ENCODE data around the gene A4GALT. TPM values are rescaled to one million over a fixed set of nuclear protein-coding genes. Genes with fewer than 3 reads are reported as not detected.
"Not testable (repeated sequence)": the region's sequence is repeated elsewhere in the genome, so short reads cannot be mapped to it uniquely, and the experiment has no call there.

A4GALT gene
- total RNA-seq, 1 experiment from 2014 or later, result 3.4 TPM

DNA sequence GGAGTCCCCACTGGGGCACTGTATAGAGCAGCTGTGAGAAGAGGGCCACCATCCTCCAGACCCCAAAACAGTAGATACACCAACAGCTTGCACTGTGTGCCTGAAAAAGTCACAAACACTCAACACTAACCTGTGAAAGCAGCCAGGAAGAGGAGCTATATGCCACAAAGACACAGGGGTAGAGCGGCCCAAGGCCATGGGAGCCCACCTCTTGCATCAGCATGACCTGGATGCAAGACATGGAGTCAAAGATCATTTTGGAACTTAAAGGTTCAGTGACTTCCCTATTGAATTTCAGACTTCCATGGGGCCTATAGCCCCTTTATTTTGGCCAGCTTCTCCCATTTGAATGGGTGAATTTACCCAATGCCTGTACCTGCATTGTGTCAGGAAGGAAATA is 41.8 kb downstream of the A4GALT start:
- Histone ChIP-seq H4K20me1 (ENCODE audit: control insufficient read depth, insufficient read depth, insufficient read length) (no peaks in the 10 kb centered on the region), H2BK120ac (ENCODE audit: low read depth, low read length, poor library complexity, severe bottlenecking) (no peak overlapping the region), H3K27ac (ENCODE audit: insufficient read length, low read depth, low read length) (no peak overlapping the region), H2AFZ (ENCODE audit: low read length) (no peak overlapping the region), H4K91ac (ENCODE audit: insufficient read length, low read depth, low read length) (no peak overlapping the region), H3K27me3 (ENCODE audit: insufficient read depth, low read length) (no peaks in the 10 kb centered on the region), H3K4me2 (ENCODE audit: insufficient read depth, insufficient read length, low read length) (no peak overlapping the region), H2AK5ac (ENCODE audit: insufficient read length, low read length) (no peak overlapping the region), H3K23me2 (ENCODE audit: insufficient read length, low read depth, low read length, poor library complexity, severe bottlenecking) (no peaks in the 10 kb centered on the region), H2BK20ac (ENCODE audit: low read depth, low read length, poor library complexity, severe bottlenecking) (no peak overlapping the region), H3K23ac (ENCODE audit: insufficient read length, low read depth, low read length) (no peak overlapping the region), H2BK15ac (ENCODE audit: low read depth, low read length) (no peak overlapping the region), H2BK12ac (ENCODE audit: insufficient read length, low read depth, low read length) (no peak overlapping the region), H3K14ac (ENCODE audit: insufficient read depth, low read length) (no peak overlapping the region), H3K4ac (ENCODE audit: low read depth, low read length) (no peak overlapping the region), H3K9ac (ENCODE audit: extremely low read depth, insufficient read length, low read length) (no peak overlapping the region), H3K79me2 (ENCODE audit: insufficient read depth, low read length) (no peaks in the 10 kb centered on the region), H4K5ac (ENCODE audit: insufficient read length, low read depth, low read length) (no peak overlapping the region), H3K18ac (ENCODE audit: insufficient read length, low read depth, low read length) (no peak overlapping the region), H3K4me1 (ENCODE audit: insufficient read depth, low read length) (no peaks in the 10 kb centered on the region), H3K9me3 (ENCODE audit: control insufficient read depth, low read depth, low read length) (no peaks in the 10 kb centered on the region), H3K79me1 (ENCODE audit: insufficient read depth, low read depth, low read length, poor library complexity, severe bottlenecking) (no peaks in the 10 kb centered on the region), H3T11ph (ENCODE audit: low read length) (no peak overlapping the region), H3K56ac (ENCODE audit: insufficient read length, low read depth, low read length) (no peak overlapping the region), H2BK5ac (ENCODE audit: insufficient read length, low read length) (no peak overlapping the region), H4K8ac (replicated peaks; ENCODE audit: insufficient read length, low read depth, low read length) (no peak overlapping the region)
- Mint-ChIP-seq H3K4me1 (peaks cover 4 to 6% of the 10 kb centered on the region in 2 experiments; a peak in 1 of 4 replicates), H3K4me3 (no peak overlapping the region), H3K9me3 (peaks cover 12 to 15% of the 10 kb centered on the region in 2 experiments), H3K27me3 (ENCODE audit: low read depth) (peaks cover 22% of the 10 kb centered on the region), H3K27ac (no peak overlapping the region), H3K36me3 (ENCODE audit: insufficient read depth in 1 of 3, low read depth in 3 of 3) (no peaks in the 10 kb centered on the region; a peak in 3 of 7 replicates)
- DNase-seq, result no peak
- TF ChIP-seq, protein P1, sequence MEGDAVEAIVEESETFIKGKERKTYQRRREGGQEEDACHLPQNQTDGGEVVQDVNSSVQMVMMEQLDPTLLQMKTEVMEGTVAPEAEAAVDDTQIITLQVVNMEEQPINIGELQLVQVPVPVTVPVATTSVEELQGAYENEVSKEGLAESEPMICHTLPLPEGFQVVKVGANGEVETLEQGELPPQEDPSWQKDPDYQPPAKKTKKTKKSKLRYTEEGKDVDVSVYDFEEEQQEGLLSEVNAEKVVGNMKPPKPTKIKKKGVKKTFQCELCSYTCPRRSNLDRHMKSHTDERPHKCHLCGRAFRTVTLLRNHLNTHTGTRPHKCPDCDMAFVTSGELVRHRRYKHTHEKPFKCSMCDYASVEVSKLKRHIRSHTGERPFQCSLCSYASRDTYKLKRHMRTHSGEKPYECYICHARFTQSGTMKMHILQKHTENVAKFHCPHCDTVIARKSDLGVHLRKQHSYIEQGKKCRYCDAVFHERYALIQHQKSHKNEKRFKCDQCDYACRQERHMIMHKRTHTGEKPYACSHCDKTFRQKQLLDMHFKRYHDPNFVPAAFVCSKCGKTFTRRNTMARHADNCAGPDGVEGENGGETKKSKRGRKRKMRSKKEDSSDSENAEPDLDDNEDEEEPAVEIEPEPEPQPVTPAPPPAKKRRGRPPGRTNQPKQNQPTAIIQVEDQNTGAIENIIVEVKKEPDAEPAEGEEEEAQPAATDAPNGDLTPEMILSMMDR (conservative IDR thresholded peaks at IDR 0.05), result no peak
- WGBS (ENCODE audit: extremely low coverage, insufficient read length, low lambda C conversion rate), result no CpG with 5 or more reads among the region's 1 CpG

DNA sequence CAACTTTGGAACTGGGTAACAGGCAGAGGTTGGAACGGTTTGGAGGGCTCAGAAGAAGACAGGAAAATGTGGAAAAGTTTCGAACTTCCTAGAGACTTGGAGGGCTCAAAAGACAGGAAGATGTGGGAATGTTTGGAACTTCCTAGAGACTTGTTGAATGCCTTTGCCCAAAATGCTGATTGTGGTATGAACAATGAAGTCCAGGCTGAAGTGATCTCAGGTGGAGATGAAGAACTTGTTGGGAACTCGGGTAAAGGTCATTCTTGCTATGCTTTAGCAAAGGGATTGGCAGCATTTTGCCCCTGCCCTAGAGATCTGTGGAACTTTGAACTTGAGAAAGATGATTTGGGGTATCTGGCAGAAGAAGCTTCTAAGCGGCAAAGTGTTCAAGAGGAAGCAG is 42.7 kb downstream of the A4GALT start:
- not testable (repeated sequence) for H2BK15ac ChIP-seq (ENCODE audit: low read depth, low read length); H3K18ac ChIP-seq (ENCODE audit: insufficient read length, low read depth, low read length); H4K91ac ChIP-seq (ENCODE audit: insufficient read length, low read depth, low read length); H2BK20ac ChIP-seq (ENCODE audit: low read depth, low read length, poor library complexity, severe bottlenecking); H3K14ac ChIP-seq (ENCODE audit: insufficient read depth, low read length); H2BK120ac ChIP-seq (ENCODE audit: low read depth, low read length, poor library complexity, severe bottlenecking); H4K20me1 ChIP-seq (ENCODE audit: control insufficient read depth, insufficient read depth, insufficient read length); H3K9ac ChIP-seq (ENCODE audit: extremely low read depth, insufficient read length, low read length); H4K8ac ChIP-seq (replicated peaks; ENCODE audit: insufficient read length, low read depth, low read length); H2AFZ ChIP-seq (ENCODE audit: low read length); H3K4me1 ChIP-seq (ENCODE audit: insufficient read depth, low read length); H3K27ac ChIP-seq (ENCODE audit: insufficient read length, low read depth, low read length); H3K9me3 ChIP-seq (ENCODE audit: control insufficient read depth, low read depth, low read length); H2BK5ac ChIP-seq (ENCODE audit: insufficient read length, low read length); H3T11ph ChIP-seq (ENCODE audit: low read length); H3K27me3 ChIP-seq (ENCODE audit: insufficient read depth, low read length); H4K5ac ChIP-seq (ENCODE audit: insufficient read length, low read depth, low read length); H3K23me2 ChIP-seq (ENCODE audit: insufficient read length, low read depth, low read length, poor library complexity, severe bottlenecking); DNase-seq; H3K23ac ChIP-seq (ENCODE audit: insufficient read length, low read depth, low read length); H3K79me1 ChIP-seq (ENCODE audit: insufficient read depth, low read depth, low read length, poor library complexity, severe bottlenecking); H3K4me2 ChIP-seq (ENCODE audit: insufficient read depth, insufficient read length, low read length); H3K36me3 Mint-ChIP-seq (ENCODE audit: insufficient read depth in 1 of 3, low read depth in 3 of 3); H3K79me2 ChIP-seq (ENCODE audit: insufficient read depth, low read length); H3K4me3 Mint-ChIP-seq; H3K27ac Mint-ChIP-seq; H3K56ac ChIP-seq (ENCODE audit: insufficient read length, low read depth, low read length); H3K4me1 Mint-ChIP-seq; H2AK5ac ChIP-seq (ENCODE audit: insufficient read length, low read length); H3K4ac ChIP-seq (ENCODE audit: low read depth, low read length); H2BK12ac ChIP-seq (ENCODE audit: insufficient read length, low read depth, low read length)
- peaks cover 12 to 15% of the 10 kb centered on the region in 2 experiments for H3K9me3 Mint-ChIP-seq
- H3K27me3 Mint-ChIP-seq (ENCODE audit: low read depth), result peaks cover 19% of the 10 kb centered on the region
- WGBS (ENCODE audit: extremely low coverage, insufficient read length, low lambda C conversion rate), result no CpG with 5 or more reads among the region's 4 CpGs
